Subcutaneous adipose tissue (tissue), 4 donors: ENCODE data around the gene TDRD9. TPM values are rescaled to one million over a fixed set of nuclear protein-coding genes. Genes with fewer than 3 reads are reported as not detected.

Experiments
- CTCF ChIP-seq: fragments of 450-650 bp; IDR thresholded peaks from one replicate; pipeline ENCODE4 v1.5.1; 2016; ENCODE audit warnings: low read depth, mild to moderate bottlenecking, control low read depth, antibody characterized with exemption, moderate library complexity
- total RNA-seq, 4 donors: library from RNA; depleted of rRNA; stranded (reverse); fragments of >200 nt; gene quantifications; one replicate each; pipeline ENCODE4 v1.1.0, GENCODE V29; 2016

Gene TDRD9, protein sequence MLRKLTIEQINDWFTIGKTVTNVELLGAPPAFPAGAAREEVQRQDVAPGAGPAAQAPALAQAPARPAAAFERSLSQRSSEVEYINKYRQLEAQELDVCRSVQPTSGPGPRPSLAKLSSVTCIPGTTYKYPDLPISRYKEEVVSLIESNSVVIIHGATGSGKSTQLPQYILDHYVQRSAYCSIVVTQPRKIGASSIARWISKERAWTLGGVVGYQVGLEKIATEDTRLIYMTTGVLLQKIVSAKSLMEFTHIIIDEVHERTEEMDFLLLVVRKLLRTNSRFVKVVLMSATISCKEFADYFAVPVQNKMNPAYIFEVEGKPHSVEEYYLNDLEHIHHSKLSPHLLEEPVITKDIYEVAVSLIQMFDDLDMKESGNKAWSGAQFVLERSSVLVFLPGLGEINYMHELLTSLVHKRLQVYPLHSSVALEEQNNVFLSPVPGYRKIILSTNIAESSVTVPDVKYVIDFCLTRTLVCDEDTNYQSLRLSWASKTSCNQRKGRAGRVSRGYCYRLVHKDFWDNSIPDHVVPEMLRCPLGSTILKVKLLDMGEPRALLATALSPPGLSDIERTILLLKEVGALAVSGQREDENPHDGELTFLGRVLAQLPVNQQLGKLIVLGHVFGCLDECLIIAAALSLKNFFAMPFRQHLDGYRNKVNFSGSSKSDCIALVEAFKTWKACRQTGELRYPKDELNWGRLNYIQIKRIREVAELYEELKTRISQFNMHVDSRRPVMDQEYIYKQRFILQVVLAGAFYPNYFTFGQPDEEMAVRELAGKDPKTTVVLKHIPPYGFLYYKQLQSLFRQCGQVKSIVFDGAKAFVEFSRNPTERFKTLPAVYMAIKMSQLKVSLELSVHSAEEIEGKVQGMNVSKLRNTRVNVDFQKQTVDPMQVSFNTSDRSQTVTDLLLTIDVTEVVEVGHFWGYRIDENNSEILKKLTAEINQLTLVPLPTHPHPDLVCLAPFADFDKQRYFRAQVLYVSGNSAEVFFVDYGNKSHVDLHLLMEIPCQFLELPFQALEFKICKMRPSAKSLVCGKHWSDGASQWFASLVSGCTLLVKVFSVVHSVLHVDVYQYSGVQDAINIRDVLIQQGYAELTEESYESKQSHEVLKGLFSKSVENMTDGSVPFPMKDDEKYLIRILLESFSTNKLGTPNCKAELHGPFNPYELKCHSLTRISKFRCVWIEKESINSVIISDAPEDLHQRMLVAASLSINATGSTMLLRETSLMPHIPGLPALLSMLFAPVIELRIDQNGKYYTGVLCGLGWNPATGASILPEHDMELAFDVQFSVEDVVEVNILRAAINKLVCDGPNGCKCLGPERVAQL (N-terminal part only)
- 1 to 10 TPM in 3 of 4 donors, under 1 TPM in 1; 0.38 to 3.9 (median 1.2) TPM for total RNA-seq

GRCh38 chr14:103928011-103928890, at the start of gene TDRD9:
TSS of gene TDRD9 (plus strand) at chr14:103928456. CDS start at chr14:103928510, 54 bp downstream.
- TF ChIP-seq CTCF = no peak

- no peak for TF ChIP-seq CTCF
Measured at GRCh38 chr14:103879118-103879569, 49.1 kb upstream of the TDRD9 start.

GRCh38 chr14:103879570-103880347, 48.5 kb upstream of the TDRD9 start:
- TF ChIP-seq CTCF = no peak

GRCh38 chr14:103880348-103881267, 47.6 kb upstream of the TDRD9 start:
- TF ChIP-seq CTCF = no peak

- no peak for TF ChIP-seq CTCF
Measured at GRCh38 chr14:103881268-103882201, 46.7 kb upstream of the TDRD9 start.
